Upper lobe of left lung (tissue), 6 donors: ENCODE results near the gene ITM2C. TPM values are rescaled to one million over a fixed set of nuclear protein-coding genes. Genes with fewer than 3 reads are reported as not detected.

Source experiments
- ATAC-seq, 2 donors: fragments of 200-7000 bp; cut with Tn5 transposase; one replicate each; pipeline ENCODE4 v1.9.1; 2022; ENCODE audit warnings: mild to moderate bottlenecking in 2 of 2, moderate library complexity in 2 of 2; ENCODE audit not compliant: low FRiP score in 2 of 2
- DNase-seq, 2 donors: peaks; one replicate each; pipeline ENCODE4 v3.0.0-alpha.2; 2019 to 2020
- H3K27ac ChIP-seq, 4 donors: fragments of 200-600 bp; sonication (generic); one replicate each; pipeline ENCODE4 v1.5.1; 2016 to 2019
- H3K27me3 ChIP-seq, 4 donors: fragments of 200-600 bp; sonication (generic); one replicate each; pipeline ENCODE4 v1.5.1; 2017 to 2019
- H3K36me3 ChIP-seq, 4 donors: fragments of 200-600 bp; sonication (generic); one replicate each; pipeline ENCODE4 v1.5.1; 2016 to 2019
- H3K4me1 ChIP-seq, 4 donors: fragments of 200-600 bp; sonication (generic); one replicate each; pipeline ENCODE4 v1.5.1; 2018 to 2019
- H3K4me3 ChIP-seq, 4 donors: fragments of 200-600 bp; sonication (generic); one replicate each; pipeline ENCODE4 v1.5.1; 2017 to 2019; ENCODE audit warnings: mild to moderate bottlenecking in 2 of 4, moderate library complexity in 1 of 4
- H3K9me3 ChIP-seq, 4 donors: fragments of 200-600 bp; sonication (generic); one replicate each; pipeline ENCODE4 v1.5.1; 2018 to 2019
- EP300 ChIP-seq, 4 donors: sonication (generic); formaldehyde crosslinking; IDR thresholded peaks; one replicate each; pipeline ENCODE4 v1.5.1; 2017; ENCODE audit warnings: antibody characterized with exemption in 4 of 4, control low read depth in 2 of 4
- POLR2A ChIP-seq, 4 donors: fragments of 450-650 bp; IDR thresholded peaks; one replicate each; pipeline ENCODE4 v1.5.1; 2016 to 2017; ENCODE audit warnings: antibody characterized with exemption in 4 of 4, mild to moderate bottlenecking in 2 of 4
- POLR2AphosphoS5 ChIP-seq, 2 donors: sonication (generic); formaldehyde crosslinking; IDR thresholded peaks; one replicate each; pipeline ENCODE4 v1.5.1; 2017; ENCODE audit warnings: antibody characterized with exemption in 2 of 2
- WGBS, 2 donors: methylation state at CpG; one replicate each; pipeline ENCODE4 v1.1.5; 2017 to 2018; 5-methylcytosine and 5-hydroxymethylcytosine counted together
- total RNA-seq, 6 donors: library from RNA; depleted of rRNA in 4 of 6; stranded (reverse); fragments of >200 nt in 4 of 6; gene quantifications; one replicate each; pipeline versions ENCODE4 v1.1.0 to v1.2.1, GENCODE V29; 2016 to 2021
- TF ChIP-seq, protein P1 (sequence below), 6 experiments: fragments of 450-650 bp in 4 of 6; fragments of 200-600 bp in 2 of 6; sonication (generic) in 2 of 6; IDR thresholded peaks; one replicate each; pipeline ENCODE4 v1.5.1; 2016 to 2019; ENCODE audit warnings: antibody characterized with exemption in 6 of 6
- donor health status: DM: no; HTN: no; CAD: no; lungs with moderate emphysema.
- donor health status: DM: no; HTN: yes; CAD: no; lungs with severe emphysema.

ITM2C gene
- total RNA-seq, 6 donors from 2014 or later = 19.9 to 40.4 (median 25.6) TPM

DNA sequence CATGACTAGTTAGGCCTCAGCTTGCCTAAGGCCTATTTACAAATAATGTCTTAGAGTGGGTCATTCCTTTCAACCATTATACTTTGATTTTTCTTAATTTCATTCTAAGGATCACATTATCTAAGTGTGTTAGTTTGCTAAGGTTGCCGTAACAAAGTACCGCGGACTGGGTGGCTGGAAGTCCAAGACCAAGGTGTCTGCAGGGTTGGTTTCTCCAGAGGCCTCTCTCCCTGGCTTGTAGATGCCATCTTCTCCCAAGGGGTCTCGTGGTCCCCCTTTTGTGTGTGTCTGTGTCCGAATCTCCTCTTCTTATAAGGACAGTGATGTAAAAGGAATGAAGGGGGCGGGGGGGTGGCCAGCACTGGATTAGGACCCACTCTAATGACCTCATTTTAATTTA, 18.4 kb upstream of the ITM2C start:
- no peaks in the 10 kb centered on the region for H3K36me3 ChIP-seq
- 96 to 98% methylated on average over 6 of the region's 6 CpGs for WGBS, 2 donors

DNA sequence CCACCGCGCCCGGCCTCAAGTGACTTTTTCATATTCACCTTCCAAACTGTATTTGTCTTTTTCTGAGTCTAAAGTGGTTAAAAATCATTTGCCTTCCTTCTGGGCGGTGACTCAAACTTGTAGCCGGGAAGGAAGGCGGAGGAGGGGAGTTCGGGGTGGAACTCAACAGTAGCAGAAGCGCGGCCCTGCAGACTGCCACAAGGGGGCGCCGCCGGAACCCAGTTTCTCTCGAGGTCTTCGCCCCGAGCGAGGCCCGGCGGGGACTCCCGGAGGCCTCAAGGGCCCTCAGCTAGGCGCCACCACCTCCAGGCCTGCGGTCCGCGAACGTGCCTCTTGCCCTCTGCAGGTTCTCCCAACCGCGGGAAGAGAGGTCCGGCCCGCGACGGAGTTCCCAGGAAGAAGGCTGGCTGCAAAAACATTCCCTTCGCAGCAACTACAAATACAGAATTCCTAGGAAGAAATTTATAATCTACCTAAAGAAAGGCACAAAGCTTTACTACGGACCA, 16.8 kb upstream of the ITM2C start:
- H3K4me1 ChIP-seq = peaks cover 0 to 6% (median 2%) of the 10 kb centered on the region in 4 donors
- H3K4me3 ChIP-seq = peak overlapping the region in 1 of 4 donors; percentile 4
- peak; percentile 91 to 95 for ATAC-seq
- H3K36me3 ChIP-seq = no peaks in the 10 kb centered on the region
- H3K27me3 ChIP-seq = no peaks in the 10 kb centered on the region
- no peaks in the 10 kb centered on the region for H3K9me3 ChIP-seq
- TF ChIP-seq, protein P1, sequence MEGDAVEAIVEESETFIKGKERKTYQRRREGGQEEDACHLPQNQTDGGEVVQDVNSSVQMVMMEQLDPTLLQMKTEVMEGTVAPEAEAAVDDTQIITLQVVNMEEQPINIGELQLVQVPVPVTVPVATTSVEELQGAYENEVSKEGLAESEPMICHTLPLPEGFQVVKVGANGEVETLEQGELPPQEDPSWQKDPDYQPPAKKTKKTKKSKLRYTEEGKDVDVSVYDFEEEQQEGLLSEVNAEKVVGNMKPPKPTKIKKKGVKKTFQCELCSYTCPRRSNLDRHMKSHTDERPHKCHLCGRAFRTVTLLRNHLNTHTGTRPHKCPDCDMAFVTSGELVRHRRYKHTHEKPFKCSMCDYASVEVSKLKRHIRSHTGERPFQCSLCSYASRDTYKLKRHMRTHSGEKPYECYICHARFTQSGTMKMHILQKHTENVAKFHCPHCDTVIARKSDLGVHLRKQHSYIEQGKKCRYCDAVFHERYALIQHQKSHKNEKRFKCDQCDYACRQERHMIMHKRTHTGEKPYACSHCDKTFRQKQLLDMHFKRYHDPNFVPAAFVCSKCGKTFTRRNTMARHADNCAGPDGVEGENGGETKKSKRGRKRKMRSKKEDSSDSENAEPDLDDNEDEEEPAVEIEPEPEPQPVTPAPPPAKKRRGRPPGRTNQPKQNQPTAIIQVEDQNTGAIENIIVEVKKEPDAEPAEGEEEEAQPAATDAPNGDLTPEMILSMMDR (IDR thresholded peaks at IDR 0.05) = peak; percentile 79 to 88 (median 84)
- TF ChIP-seq EP300 (IDR thresholded peaks at IDR 0.05) = no peak
- 13 to 18% methylated on average over 21 to 32 of the region's 32 CpGs for WGBS, 2 donors
- no peak overlapping the region for H3K27ac ChIP-seq
- DNase-seq = peak; percentile 91 to 97

More for the DNA sequence above, 18.4 kb upstream of the ITM2C start:
- ATAC-seq (no peak), DNase-seq (no peak)
- TF ChIP-seq EP300 (IDR thresholded peaks at IDR 0.05) (no peak), POLR2AphosphoS5 (IDR thresholded peaks at IDR 0.05) (no peak)
- TF ChIP-seq, protein P1 (IDR thresholded peaks at IDR 0.05) = no peak
- Histone ChIP-seq H3K27me3 (no peaks in the 10 kb centered on the region), H3K27ac (no peak overlapping the region), H3K9me3 (no peaks in the 10 kb centered on the region), H3K4me3 (no peak overlapping the region), H3K4me1 (peaks cover 0 to 6% (median 2%) of the 10 kb centered on the region in 4 donors)

DNA sequence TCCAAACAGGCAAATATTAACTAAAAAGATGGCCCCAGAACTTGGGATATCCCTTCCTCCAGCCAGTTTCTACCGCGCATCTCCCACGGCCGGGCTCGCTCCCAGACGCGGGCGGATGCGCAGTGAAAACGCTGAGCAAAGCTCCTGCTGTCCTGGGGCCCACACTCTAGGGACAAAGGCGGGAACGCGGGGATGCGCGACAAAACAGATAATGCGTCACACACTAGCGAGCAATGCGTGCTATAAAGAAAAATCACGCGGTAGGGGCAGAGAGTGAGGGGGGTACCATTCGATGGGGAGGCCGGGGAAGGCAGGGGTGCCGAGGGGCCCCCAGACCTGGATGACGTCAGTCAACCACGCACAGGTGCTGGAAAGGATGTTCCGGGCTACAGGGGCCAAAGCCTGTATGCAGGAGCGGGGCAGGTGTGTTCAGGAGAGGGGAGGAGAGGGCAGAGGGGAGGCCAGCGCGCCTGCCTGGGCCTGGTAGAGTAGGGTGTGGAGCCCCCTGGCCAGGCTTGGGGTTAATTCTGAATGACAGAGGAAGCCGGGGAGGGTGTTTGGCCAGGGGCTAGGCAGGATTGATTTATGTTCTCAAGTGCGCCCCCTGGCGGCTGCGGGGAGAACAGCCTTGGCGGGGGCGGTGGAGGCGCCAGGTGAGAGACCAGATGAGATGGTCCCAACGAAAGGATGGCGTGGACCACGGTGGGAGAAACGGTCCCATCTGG, 14.9 kb upstream of the ITM2C start:
- DNase-seq = peak; percentile 64 to 92
- peak; percentile 52 to 57 for ATAC-seq
- Histone ChIP-seq H3K27me3 (no peaks in the 10 kb centered on the region), H3K4me1 (peaks cover 0 to 6% (median 2%) of the 10 kb centered on the region in 4 donors), H3K4me3 (no peak overlapping the region), H3K9me3 (no peaks in the 10 kb centered on the region), H3K27ac (no peak overlapping the region), H3K36me3 (no peaks in the 10 kb centered on the region)
- WGBS, 2 donors = 60 to 72% methylated on average over 40 of the region's 40 CpGs
- TF ChIP-seq, protein P1 (IDR thresholded peaks at IDR 0.05) = peak; percentile 63 to 88 (median 72)
- TF ChIP-seq EP300 (IDR thresholded peaks at IDR 0.05) (no peak), POLR2AphosphoS5 (IDR thresholded peaks at IDR 0.05) (no peak), POLR2A (IDR thresholded peaks at IDR 0.05) (no peak)

DNA sequence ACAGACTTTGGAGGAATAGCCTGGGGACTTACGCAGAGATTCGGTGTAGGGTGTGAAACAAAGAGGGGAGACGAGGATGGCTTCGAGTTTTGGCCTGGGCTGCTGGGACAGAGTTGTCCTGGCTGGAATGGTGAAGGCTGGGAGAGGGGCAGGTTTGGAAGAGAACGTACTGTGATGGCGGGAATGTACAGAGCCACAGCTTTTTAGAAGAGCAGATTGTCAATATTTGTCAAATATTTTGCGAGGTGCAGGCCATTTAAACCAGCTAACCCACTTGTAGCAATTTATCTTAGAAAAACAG, 14.4 kb upstream of the ITM2C start:
- Histone ChIP-seq H3K36me3 (no peaks in the 10 kb centered on the region), H3K27me3 (no peaks in the 10 kb centered on the region), H3K27ac (no peak overlapping the region), H3K4me1 (peaks cover 0 to 6% (median 2%) of the 10 kb centered on the region in 4 donors), H3K9me3 (no peaks in the 10 kb centered on the region), H3K4me3 (no peak overlapping the region)
- TF ChIP-seq, protein P1 (IDR thresholded peaks at IDR 0.05) = no peak
- TF ChIP-seq EP300 (IDR thresholded peaks at IDR 0.05) (no peak), POLR2A (IDR thresholded peaks at IDR 0.05) (no peak), POLR2AphosphoS5 (IDR thresholded peaks at IDR 0.05) (no peak)
- DNase-seq = no peak
- 56 to 79% methylated on average over 7 of the region's 7 CpGs for WGBS, 2 donors
- ATAC-seq = no peak

DNA sequence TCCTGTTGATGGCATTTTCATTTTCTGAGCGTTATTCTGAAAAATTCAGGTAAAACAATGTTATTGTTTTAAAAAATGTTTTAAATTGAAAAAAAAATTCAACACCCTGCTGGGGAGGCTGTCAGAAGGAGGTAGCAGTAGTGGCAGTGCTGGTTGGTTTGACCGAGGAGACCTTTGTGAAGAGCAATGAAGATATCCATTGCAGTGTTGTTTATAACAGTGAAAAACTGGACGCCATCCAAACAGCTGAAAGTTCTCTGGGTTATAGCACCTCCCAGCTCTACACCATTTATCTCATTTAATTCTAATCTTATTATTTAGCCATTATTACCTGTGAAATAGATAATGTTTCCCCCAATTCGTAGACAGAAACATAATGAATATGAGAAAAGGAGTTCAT, 12.6 kb upstream of the ITM2C start:
- Histone ChIP-seq H3K27me3 (no peaks in the 10 kb centered on the region), H3K9me3 (no peaks in the 10 kb centered on the region), H3K4me3 (no peak overlapping the region), H3K27ac (no peak overlapping the region), H3K36me3 (no peaks in the 10 kb centered on the region), H3K4me1 (peaks cover 0 to 6% (median 2%) of the 10 kb centered on the region in 4 donors)
- 80 to 82% methylated on average over 4 of the region's 4 CpGs for WGBS, 2 donors
- DNase-seq = no peak
- ATAC-seq = no peak
- TF ChIP-seq POLR2A (IDR thresholded peaks at IDR 0.05) (no peak), EP300 (IDR thresholded peaks at IDR 0.05) (no peak), POLR2AphosphoS5 (IDR thresholded peaks at IDR 0.05) (no peak)
- TF ChIP-seq, protein P1 (IDR thresholded peaks at IDR 0.05) = no peak
